22Rv1 (cell line): ENCODE data around the gene FOXJ3.

ENCODE experiments used
- H3K27ac ChIP-seq: fragments of 450-650 bp; 2 replicates; pipeline ENCODE4 v1.5.1; 2017
- ZFX ChIP-seq: fragments of 450-650 bp; IDR thresholded peaks from 2 replicates; pipeline ENCODE4 v1.6.1; 2017; ENCODE audit warnings: antibody characterized with exemption, borderline replicate concordance
- TF ChIP-seq, protein P1 (sequence below): fragments of 450-650 bp; IDR thresholded peaks from 2 replicates; pipeline ENCODE4 v1.5.1; 2017; ENCODE audit warnings: mild to moderate bottlenecking

FOXJ3 gene

GRCh38 chr1:42335050-42335808 lies at the start of gene FOXJ3:
Gene FOXJ3 (minus strand): TSS chr1:42335235. CDS start chr1:42311093, 24,142 bp downstream.
- peak within 1 kb of the TSS; percentile 96 for H3K27ac ChIP-seq
- TF ChIP-seq, protein P1, sequence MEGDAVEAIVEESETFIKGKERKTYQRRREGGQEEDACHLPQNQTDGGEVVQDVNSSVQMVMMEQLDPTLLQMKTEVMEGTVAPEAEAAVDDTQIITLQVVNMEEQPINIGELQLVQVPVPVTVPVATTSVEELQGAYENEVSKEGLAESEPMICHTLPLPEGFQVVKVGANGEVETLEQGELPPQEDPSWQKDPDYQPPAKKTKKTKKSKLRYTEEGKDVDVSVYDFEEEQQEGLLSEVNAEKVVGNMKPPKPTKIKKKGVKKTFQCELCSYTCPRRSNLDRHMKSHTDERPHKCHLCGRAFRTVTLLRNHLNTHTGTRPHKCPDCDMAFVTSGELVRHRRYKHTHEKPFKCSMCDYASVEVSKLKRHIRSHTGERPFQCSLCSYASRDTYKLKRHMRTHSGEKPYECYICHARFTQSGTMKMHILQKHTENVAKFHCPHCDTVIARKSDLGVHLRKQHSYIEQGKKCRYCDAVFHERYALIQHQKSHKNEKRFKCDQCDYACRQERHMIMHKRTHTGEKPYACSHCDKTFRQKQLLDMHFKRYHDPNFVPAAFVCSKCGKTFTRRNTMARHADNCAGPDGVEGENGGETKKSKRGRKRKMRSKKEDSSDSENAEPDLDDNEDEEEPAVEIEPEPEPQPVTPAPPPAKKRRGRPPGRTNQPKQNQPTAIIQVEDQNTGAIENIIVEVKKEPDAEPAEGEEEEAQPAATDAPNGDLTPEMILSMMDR: no peak
- no peak for TF ChIP-seq ZFX

DNA sequence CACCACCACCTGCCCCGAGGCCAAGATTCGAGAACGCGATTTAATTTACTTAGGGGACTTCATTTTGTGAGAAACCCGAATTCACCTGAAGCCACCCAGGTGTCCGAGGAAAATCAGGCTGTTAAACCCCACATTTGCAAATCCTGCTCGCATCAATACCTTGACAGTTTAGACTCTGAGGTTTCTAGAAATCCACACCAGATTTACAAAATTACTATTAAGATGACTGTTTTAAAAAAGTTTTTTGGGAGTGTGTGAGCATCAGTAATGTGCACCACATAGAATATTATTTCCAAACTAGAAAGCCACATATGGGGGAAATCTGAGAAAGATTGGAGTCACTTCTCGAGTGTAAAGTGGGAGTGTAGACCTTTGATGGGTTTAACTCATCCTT lies 46.2 kb upstream of the FOXJ3 start:
- TF ChIP-seq, protein P1: no peak
- no peak for TF ChIP-seq ZFX
- no peak overlapping the region for H3K27ac ChIP-seq

DNA sequence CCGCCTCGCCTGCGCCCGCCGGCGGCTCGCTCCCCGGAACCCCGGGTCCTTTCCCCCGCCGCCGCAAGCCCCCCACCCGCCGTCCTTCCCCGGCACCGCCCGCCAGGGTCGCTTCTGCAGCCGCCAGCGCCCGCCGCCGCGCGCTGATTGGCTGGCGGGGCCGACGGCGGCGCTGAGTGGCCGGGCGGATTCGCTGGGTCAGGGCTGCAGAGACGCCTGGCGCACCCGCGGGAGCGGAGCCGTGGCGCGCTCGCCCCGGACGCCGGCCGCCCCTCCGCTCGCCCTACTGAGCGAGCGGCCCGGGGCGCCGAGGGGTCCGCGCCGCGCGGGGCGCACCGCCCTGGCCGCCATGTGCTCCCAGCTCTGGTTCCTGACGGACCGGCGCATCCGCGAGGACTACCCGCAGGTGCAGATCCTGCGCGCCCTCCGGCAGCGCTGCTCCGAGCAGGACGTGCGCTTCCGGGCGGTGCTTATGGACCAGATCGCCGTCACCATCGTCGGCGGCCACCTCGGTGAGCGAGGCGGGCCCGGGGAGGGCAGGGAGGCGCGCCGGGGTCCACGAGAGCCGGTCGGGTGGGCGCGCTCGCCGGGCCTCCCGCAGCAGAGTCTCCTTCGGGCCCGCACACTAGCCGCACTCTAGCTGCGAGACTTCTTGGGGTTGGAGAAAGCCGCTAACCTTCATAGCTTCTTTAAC lies 45.7 kb upstream of the FOXJ3 start, which contains the start of gene RIMKLA:
Gene RIMKLA, plus strand, starts transcription at position 207 of the 694 bp plus-strand sequence. Its CDS starts 143 bp downstream, at position 350.
- 0 out of 2 replicates have a peak within 1 kb of the TSS, but pooled peaks have one; percentile 7 for H3K27ac ChIP-seq

DNA sequence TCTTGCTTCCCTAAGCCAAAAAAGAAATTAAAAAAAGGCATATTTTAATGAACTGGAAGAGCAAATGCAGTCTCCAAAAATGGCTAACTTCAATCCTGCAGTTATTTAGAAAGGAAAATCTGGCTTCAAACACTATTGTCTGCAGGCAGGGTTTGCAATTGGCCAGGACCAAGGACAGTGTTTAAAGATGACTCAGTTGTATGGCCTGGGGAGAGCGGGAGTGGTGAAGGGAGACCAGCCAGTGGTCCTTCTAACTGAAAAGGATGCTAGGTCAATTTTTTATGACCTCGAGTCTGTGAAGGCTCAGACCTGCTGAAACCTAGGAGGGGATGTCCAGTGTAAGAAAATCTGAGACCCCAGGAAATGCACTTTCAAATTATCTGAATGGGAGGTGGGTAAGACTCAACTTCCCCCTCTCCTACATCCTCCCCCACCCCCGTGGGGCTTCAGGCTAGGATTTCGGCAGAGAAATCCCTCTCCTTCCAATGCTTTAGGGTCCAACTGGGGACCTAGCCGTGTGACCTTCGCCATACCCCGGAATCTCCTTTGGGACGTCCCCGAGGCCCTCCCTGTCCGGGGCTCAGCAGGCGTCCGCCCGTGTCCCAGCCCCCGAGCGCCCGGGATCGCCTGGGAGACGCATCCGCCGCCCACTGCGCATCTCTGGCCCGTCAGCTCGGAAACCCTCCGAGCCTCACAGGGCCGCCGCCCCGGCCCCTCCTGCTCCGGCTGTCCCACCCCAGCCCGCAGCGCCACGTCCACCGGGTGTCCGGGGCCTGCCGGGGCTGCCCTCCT lies 45.0 kb upstream of the FOXJ3 start:
- no peak for TF ChIP-seq ZFX
- TF ChIP-seq, protein P1: no peak

More for the DNA sequence above, 45.7 kb upstream of the FOXJ3 start, which contains the start of gene RIMKLA:
- TF ChIP-seq, protein P1: no peak
- TF ChIP-seq ZFX: no peak

GRCh38 chr1:42372796-42373195 lies 37.8 kb upstream of the FOXJ3 start:
- no peak overlapping the region for H3K27ac ChIP-seq
- TF ChIP-seq ZFX: no peak
- TF ChIP-seq, protein P1: no peak

More for the DNA sequence above, 45.0 kb upstream of the FOXJ3 start:
- 0 out of 2 replicates have a peak overlapping the region, but pooled peaks have one; percentile 7 for H3K27ac ChIP-seq

GRCh38 chr1:42370876-42371549 lies 36.0 kb upstream of the FOXJ3 start:
- TF ChIP-seq ZFX: no peak
- TF ChIP-seq, protein P1: no peak
- no peak overlapping the region for H3K27ac ChIP-seq
